VCaP (cell line): Measurements from ENCODE around the gene INPP1.

Experiments used
- H3K27ac ChIP-seq: fragments of 450-650 bp; 2 replicates; pipeline ENCODE4 v1.5.1; 2017
- TF ChIP-seq, protein P1 (sequence below): fragments of 450-650 bp; conservative IDR thresholded peaks from 2 replicates; pipeline ENCODE4 v1.5.1; 2017; ENCODE audit warnings: mild to moderate bottlenecking, moderate library complexity

Gene INPP1

DNA sequence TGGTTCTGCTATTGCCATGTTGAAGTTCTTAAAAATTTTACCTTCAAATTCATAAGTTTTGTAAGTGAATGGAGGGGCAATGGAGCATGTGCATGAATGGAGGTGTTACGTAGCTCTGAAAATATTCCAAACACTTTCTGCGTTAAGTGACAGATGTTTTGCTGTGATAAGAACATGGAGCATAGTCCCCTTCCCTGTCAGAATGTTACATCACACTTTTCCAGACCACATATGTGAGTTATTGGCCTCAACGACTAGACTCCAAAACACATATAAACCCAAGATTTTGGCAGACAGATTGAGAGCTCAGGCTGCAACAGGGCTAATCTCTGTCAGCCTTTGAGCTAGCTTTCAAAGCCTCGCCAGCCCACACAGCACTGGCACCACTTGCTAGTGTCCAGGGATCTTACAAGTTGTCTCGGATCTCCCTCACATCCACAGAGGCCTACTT is 37.6 kb downstream of the INPP1 start:
- TF ChIP-seq, protein P1, sequence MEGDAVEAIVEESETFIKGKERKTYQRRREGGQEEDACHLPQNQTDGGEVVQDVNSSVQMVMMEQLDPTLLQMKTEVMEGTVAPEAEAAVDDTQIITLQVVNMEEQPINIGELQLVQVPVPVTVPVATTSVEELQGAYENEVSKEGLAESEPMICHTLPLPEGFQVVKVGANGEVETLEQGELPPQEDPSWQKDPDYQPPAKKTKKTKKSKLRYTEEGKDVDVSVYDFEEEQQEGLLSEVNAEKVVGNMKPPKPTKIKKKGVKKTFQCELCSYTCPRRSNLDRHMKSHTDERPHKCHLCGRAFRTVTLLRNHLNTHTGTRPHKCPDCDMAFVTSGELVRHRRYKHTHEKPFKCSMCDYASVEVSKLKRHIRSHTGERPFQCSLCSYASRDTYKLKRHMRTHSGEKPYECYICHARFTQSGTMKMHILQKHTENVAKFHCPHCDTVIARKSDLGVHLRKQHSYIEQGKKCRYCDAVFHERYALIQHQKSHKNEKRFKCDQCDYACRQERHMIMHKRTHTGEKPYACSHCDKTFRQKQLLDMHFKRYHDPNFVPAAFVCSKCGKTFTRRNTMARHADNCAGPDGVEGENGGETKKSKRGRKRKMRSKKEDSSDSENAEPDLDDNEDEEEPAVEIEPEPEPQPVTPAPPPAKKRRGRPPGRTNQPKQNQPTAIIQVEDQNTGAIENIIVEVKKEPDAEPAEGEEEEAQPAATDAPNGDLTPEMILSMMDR, result no peak

DNA sequence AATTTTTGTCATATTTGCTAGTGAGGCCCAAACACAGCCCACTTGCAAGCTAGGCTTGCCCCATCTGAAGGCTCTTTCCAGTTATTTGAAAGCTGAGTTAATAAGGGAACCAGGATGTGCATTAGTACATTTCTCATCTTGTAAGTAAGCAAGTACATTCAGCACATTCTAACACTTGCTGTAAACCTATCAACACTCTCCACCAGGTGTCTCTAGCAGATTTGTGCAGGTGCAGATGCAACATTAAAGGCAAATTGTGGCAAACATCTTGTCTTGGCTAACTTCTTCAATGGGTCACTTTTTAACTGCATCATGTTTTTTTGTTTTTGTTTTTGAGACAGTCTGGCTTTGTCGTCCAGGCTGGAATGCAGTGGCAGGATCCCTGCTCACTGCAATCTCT is 39.5 kb downstream of the INPP1 start:
- TF ChIP-seq, protein P1, result peak; percentile 78
- no peak overlapping the region for H3K27ac ChIP-seq

More for the DNA sequence above, 37.6 kb downstream of the INPP1 start:
- no peak overlapping the region for H3K27ac ChIP-seq

DNA sequence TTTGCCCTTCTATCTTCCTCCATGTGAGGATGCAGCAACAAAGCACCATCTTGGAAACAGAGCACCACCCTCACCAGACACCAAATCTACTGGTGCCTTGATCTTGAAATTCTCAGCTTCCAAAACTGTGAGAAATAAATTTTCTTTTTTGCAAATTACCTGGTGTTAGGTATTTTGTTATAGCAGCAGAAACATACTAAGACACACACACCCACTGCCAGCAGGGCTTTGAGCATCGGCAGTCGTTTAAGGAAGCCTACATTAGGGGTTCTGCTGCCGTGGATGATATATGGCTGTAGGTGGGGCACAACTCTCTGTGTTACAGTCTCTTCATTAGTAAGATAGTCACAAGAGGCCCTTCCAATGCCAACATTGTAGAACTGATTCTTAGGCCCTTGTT is 44.0 kb downstream of the INPP1 start:
- H3K27ac ChIP-seq, result no peak overlapping the region
- TF ChIP-seq, protein P1, result no peak

DNA sequence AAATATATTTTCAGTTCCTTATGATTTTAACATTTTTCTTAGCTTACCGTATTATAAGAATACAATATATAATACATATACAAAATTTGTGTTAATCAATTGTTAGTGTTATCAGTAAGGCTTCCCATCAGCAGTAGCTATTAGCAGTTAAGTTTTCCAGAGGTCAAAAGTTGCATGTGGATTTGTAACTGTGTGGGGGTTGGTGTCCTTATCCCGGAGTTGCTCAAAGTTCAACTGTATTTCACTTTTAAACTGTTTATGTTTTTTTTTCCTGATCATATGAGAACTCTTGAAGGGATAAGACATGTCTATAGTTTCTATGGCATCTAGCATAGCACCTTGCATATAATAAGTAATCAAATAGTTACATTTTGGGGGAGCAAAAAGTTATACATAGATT is 52.9 kb downstream of the INPP1 start:
- H3K27ac ChIP-seq, result no peak overlapping the region
- TF ChIP-seq, protein P1, result no peak

DNA sequence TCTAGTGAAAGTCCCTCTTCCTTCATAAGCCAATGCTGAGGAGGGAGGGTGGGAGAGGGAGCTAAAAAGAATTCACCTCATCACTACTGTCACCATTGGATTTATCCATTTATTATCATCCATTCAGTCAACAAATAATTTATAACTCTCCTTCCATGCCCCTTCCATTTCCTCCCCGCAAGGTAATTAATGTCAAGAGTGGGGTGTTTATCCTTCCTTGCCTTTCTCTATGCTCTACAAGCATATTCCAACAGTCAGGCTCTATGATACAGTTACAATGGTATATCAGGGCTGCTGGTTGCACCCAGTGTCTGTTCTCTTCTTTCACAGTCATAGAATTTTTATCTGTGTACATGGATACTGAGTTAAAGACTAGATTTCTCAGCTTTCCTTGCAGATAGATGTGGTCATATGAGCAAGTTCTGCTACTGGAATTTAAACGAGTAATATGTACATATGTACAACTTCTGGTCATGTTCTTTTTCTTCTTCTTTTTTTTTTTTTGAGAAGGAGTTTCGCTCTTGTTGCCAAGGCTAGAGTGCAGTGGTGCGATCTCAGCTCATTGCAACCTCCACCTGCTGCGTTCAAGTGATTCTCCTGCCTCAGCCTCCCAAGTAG is 59.7 kb downstream of the INPP1 start:
- no peak overlapping the region for H3K27ac ChIP-seq
- TF ChIP-seq, protein P1, result no peak

DNA sequence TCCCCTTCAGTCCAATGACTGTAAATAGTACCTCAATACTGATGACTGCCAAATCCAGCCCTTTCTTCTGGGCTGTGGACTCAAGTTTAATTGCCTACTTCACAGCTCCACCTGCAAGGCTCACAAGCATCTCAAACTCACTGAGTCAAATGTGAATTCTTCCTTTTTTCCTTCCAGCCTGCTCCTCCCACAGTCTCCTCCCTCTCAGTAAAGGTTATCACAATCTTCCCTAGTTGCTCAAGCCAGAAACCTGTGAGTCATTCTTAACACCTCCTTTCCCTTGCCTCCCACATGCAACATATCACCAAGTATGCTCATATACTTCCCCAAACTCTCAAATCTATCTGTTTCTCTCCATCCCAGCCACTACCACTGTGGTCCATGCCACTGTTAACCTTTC is 61.1 kb downstream of the INPP1 start:
- no peak overlapping the region for H3K27ac ChIP-seq
- TF ChIP-seq, protein P1, result no peak

DNA sequence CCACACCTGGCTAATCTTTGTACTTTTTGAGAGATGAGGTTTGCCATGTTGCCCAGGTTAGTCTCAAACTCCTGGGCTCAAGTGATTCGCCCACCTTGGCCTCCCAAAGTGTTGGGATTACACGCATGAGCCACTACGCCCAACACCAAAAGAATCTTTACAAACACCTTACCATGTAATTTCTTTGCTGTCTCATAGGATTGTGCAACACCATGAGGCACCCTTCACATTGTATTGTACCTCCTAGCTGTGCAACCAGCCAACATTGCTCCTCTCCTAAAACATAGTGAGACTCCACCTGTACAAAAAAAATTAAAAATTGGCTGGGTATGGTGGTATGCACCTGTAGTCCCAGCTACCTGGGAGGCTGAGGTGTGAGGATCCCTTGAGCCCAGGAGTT is 61.7 kb downstream of the INPP1 start:
- no peak overlapping the region for H3K27ac ChIP-seq
- TF ChIP-seq, protein P1, result no peak
